ENCODE results near the gene CBY2. TPM values are rescaled to one million over a fixed set of nuclear protein-coding genes. Genes with fewer than 3 reads are reported as not detected.
"Not testable (repeated sequence)": the region's sequence is repeated elsewhere in the genome, so short reads cannot be mapped to it uniquely, and the experiment has no call there.

CBY2 gene, protein sequence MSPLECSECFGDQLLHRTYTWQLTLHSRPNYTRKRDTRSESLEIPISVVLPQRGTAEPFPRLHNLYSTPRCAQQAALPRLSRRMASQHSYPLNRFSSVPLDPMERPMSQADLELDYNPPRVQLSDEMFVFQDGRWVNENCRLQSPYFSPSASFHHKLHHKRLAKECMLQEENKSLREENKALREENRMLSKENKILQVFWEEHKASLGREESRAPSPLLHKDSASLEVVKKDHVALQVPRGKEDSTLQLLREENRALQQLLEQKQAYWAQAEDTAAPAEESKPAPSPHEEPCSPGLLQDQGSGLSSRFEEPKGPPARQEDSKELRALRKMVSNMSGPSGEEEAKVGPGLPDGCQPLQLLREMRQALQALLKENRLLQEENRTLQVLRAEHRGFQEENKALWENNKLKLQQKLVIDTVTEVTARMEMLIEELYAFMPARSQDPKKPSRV
- 0.05 TPM for total RNA-seq
- 0.07 TPM for polyA plus RNA-seq
- long read RNA-seq, donor 1, result 0 reads
- long read RNA-seq, donor 2, result 0 reads
- long read RNA-seq, donor 3, result 0 reads
- long read RNA-seq, donor 4, result 0 reads
- long read RNA-seq, donor 5, result 0 reads
- long read RNA-seq, donor 6, result 0 reads
- long read RNA-seq, donor 7, result 0 reads
- long read RNA-seq, donor 8, result 0 reads
- long read RNA-seq, donor 9, result 0 reads
- long read RNA-seq, donor 10, result 0 reads

DNA sequence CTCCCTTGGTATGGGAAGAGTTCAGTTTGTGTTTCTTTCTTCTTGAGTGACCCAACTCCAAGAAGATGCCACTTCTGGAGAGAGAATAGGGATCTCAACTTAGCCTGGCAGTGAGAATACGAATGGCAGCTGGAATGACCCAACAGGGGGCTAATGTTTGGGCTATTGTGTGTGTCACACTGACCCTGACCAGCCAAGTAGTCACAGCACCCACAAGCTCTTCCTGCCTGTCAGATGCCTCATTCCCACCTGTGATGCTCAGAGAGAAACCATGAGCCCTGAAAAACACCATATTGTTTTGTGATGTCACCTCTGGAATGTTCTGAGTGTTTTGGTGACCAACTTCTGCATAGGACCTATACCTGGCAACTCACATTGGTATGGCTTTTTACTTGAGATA, at the start of gene CBY2:
CBY2 (plus strand) TSS at position 233 of the 400 bp plus-strand sequence; CDS start at position 304, 71 bp downstream.
- H3K9me3 ChIP-seq (ENCODE audit: control insufficient read depth in 2 of 2, insufficient read depth in 1 of 2, low read length in 1 of 2), result no peaks in the 10 kb centered on the region
- DNase-seq (ENCODE audit: low read depth in 6 of 9, low spot score in 9 of 9), result no peak
- no peak within 1 kb of the TSS for H3K4me3 ChIP-seq (ENCODE audit: low read length in 2 of 2)
- 90% methylated on average over 1 of the region's 1 CpG for WGBS
- no peaks in the 10 kb centered on the region for H3K27me3 ChIP-seq (ENCODE audit: control insufficient read depth in 2 of 2, insufficient read depth in 1 of 2, low read length in 1 of 2)
- no peaks in the 10 kb centered on the region for H3K4me1 ChIP-seq (ENCODE audit: control insufficient read depth in 2 of 2, insufficient read depth in 2 of 2, low read length in 2 of 2)
- no peak within 1 kb of the TSS for H3K27ac ChIP-seq (ENCODE audit: low read depth in 1 of 2, low read length in 1 of 2)
- no peaks in the 10 kb centered on the region for H3K36me3 ChIP-seq (ENCODE audit: control insufficient read depth in 2 of 2, insufficient read depth in 2 of 2, low read length in 1 of 2)

DNA sequence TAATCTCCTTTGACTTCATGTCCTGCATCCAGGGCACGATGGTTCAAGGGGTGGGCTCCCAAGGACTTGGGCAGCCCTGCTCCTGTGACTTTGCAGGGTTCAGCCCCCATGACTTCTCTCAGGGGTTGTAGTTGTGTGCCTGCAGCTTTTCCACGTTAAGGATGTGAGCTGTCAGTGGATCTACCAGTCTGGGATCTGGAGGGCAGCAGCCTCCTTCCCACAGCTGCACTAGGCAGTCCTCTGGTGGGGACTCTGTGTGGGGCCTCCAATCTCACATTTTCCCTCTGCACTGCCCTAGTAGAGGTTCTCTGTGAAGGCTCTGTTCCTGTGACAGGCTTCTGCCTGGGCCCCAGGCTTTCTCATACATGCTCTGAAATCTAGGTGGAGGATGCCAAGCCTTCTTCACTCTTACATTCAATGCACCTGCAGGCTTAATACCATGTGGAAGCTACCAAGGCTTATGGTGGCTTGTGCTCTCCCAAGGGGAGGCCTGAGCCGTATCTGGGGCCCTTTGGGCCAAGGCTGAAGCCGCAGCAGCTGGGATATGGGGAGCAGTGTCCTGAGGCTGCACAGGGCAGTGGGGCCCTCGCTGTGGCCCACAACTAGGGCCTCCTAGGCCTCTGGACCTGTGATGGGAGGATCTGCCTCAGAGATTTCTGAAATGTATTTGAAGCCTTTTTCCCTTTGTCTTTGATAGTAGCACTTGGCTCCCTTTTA, 47.3 kb upstream of the CBY2 start:
- Histone ChIP-seq H3K9me3 (ENCODE audit: control insufficient read depth in 2 of 2, insufficient read depth in 1 of 2, low read length in 1 of 2) (no peaks in the 10 kb centered on the region), H3K27me3 (ENCODE audit: control insufficient read depth in 2 of 2, insufficient read depth in 1 of 2, low read length in 1 of 2) (no peaks in the 10 kb centered on the region), H3K4me3 (ENCODE audit: low read length in 2 of 2) (no peak overlapping the region), H3K27ac (ENCODE audit: low read depth in 1 of 2, low read length in 1 of 2) (no peak overlapping the region), H3K4me1 (ENCODE audit: control insufficient read depth in 2 of 2, insufficient read depth in 2 of 2, low read length in 2 of 2) (no peaks in the 10 kb centered on the region), H3K36me3 (ENCODE audit: control insufficient read depth in 2 of 2, insufficient read depth in 2 of 2, low read length in 1 of 2) (no peaks in the 10 kb centered on the region)
- DNase-seq (ENCODE audit: low read depth in 6 of 9, low spot score in 9 of 9), result no peak
- 85% methylated on average over 5 of the region's 5 CpGs for WGBS

DNA sequence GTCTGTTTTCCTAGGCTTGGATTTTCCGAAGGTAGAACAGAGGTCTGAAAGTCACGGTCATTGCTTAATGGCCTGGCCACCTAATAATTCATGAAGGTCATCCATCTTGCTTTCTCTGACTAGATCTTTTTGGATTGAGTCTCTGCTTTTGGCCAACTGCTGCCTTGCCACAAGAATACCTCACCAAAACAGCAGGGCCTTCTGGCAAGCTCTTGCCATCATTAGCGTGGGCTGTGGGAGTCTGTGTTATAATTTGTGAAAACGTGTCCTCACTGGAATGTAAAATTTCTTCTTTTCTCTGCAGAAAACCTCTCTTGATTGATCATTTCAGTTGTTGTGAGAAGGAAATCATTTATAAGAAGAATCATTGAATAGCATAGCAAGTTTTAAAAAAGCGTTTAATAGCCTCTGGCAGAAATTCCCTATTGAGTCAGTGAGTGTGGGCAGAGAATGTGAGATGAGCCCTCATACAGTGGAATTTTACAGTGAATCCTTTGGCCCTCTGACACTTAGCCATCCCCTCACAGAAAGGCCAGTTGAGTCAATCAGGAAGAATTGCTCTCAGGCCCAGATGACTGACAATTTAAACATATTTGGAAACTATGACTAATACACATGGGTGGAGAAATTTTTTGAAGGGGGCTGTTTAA, 43.4 kb upstream of the CBY2 start:
- Histone ChIP-seq H3K9me3 (ENCODE audit: control insufficient read depth in 2 of 2, insufficient read depth in 1 of 2, low read length in 1 of 2) (no peaks in the 10 kb centered on the region), H3K36me3 (ENCODE audit: control insufficient read depth in 2 of 2, insufficient read depth in 2 of 2, low read length in 1 of 2) (no peaks in the 10 kb centered on the region), H3K4me3 (ENCODE audit: low read length in 2 of 2) (no peak overlapping the region), H3K4me1 (ENCODE audit: control insufficient read depth in 2 of 2, insufficient read depth in 2 of 2, low read length in 2 of 2) (no peaks in the 10 kb centered on the region), H3K27ac (ENCODE audit: low read depth in 1 of 2, low read length in 1 of 2) (no peak overlapping the region), H3K27me3 (ENCODE audit: control insufficient read depth in 2 of 2, insufficient read depth in 1 of 2, low read length in 1 of 2) (no peaks in the 10 kb centered on the region)
- 96% methylated on average over 5 of the region's 5 CpGs for WGBS
- no peak for DNase-seq (ENCODE audit: low read depth in 6 of 9, low spot score in 9 of 9)

DNA sequence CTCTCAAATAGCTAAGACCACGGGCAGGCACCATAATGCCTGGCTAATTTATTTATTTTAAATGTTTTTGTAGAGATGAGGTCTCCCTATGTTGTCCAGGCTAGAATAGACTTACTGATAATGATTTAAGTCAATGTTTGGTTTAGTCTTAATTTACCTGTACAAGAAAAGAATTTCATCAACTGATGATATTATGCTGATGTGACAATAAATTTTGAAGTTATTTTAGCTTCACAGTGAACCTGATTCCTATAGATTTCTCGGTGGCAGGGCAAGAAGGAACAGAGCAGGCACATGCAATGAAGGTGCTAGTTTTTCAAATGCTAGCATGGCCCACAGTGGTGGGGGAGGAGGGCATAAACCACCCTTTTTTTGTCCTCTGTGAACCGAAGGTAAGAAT, 42.6 kb upstream of the CBY2 start:
- no peaks in the 10 kb centered on the region for H3K4me1 ChIP-seq (ENCODE audit: control insufficient read depth in 2 of 2, insufficient read depth in 2 of 2, low read length in 2 of 2)
- H3K4me3 ChIP-seq (ENCODE audit: low read length in 2 of 2), result no peak overlapping the region
- no peak for DNase-seq (ENCODE audit: low read depth in 6 of 9, low spot score in 9 of 9)
- 95% methylated on average over 3 of the region's 3 CpGs for WGBS
- H3K9me3 ChIP-seq (ENCODE audit: control insufficient read depth in 2 of 2, insufficient read depth in 1 of 2, low read length in 1 of 2), result no peaks in the 10 kb centered on the region
- H3K27ac ChIP-seq (ENCODE audit: low read depth in 1 of 2, low read length in 1 of 2), result no peak overlapping the region
- H3K27me3 ChIP-seq (ENCODE audit: control insufficient read depth in 2 of 2, insufficient read depth in 1 of 2, low read length in 1 of 2), result no peaks in the 10 kb centered on the region
- no peaks in the 10 kb centered on the region for H3K36me3 ChIP-seq (ENCODE audit: control insufficient read depth in 2 of 2, insufficient read depth in 2 of 2, low read length in 1 of 2)

DNA sequence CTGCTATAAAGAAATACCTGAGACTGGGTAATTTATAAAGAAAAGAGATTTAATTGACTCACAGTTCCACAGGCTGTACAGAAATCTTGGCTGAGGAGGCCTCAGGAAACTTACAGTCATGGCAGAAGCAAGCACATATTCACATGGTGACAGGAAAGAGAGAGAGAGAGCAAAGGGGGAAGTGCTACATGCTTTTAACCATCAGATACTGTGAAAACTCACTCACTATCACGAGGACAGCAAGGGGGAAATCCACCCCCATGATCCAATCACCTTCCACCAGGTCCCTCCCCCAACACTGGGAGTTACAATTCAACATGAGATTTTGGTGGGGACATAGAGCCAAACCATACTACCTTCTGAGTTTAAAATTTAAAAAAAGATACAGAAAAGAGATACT, 41.7 kb upstream of the CBY2 start:
- not testable (repeated sequence) for H3K27me3 ChIP-seq (ENCODE audit: control insufficient read depth in 2 of 2, insufficient read depth in 1 of 2, low read length in 1 of 2); H3K27ac ChIP-seq (ENCODE audit: low read depth in 1 of 2, low read length in 1 of 2); H3K36me3 ChIP-seq (ENCODE audit: control insufficient read depth in 2 of 2, insufficient read depth in 2 of 2, low read length in 1 of 2); H3K9me3 ChIP-seq (ENCODE audit: control insufficient read depth in 2 of 2, insufficient read depth in 1 of 2, low read length in 1 of 2); H3K4me3 ChIP-seq (ENCODE audit: low read length in 2 of 2); DNase-seq (ENCODE audit: low read depth in 6 of 9, low spot score in 9 of 9); H3K4me1 ChIP-seq (ENCODE audit: control insufficient read depth in 2 of 2, insufficient read depth in 2 of 2, low read length in 2 of 2)
- 12% methylated on average over 1 of the region's 1 CpG for WGBS

DNA sequence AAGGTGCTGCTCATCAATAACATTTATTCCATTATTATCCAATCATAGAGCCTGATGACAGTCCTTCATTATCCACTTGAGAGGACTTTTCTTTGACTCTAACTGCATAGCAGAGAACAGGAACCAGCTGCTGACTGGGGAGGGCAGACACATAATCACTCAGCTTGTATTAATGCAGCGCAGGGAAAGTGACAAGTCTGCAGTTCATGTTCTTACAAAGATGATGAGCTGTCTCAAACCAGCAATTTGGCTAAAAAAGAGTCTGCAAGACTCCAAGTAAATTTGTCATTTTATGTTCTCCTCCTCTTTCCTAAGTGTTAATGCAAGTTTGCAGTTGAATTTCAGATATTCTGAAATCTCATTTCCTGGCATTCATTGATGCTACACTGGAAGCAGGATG, 40.0 kb upstream of the CBY2 start:
- H3K4me1 ChIP-seq (ENCODE audit: control insufficient read depth in 2 of 2, insufficient read depth in 2 of 2, low read length in 2 of 2), result no peaks in the 10 kb centered on the region
- H3K27me3 ChIP-seq (ENCODE audit: control insufficient read depth in 2 of 2, insufficient read depth in 1 of 2, low read length in 1 of 2), result no peaks in the 10 kb centered on the region
- no peak overlapping the region for H3K4me3 ChIP-seq (ENCODE audit: low read length in 2 of 2)
- no peaks in the 10 kb centered on the region for H3K36me3 ChIP-seq (ENCODE audit: control insufficient read depth in 2 of 2, insufficient read depth in 2 of 2, low read length in 1 of 2)
- no peak for DNase-seq (ENCODE audit: low read depth in 6 of 9, low spot score in 9 of 9)
- no peak overlapping the region for H3K27ac ChIP-seq (ENCODE audit: low read depth in 1 of 2, low read length in 1 of 2)
- whole genome bisulfite sequencing, result 86% methylated on average over 1 of the region's 1 CpG
- H3K9me3 ChIP-seq (ENCODE audit: control insufficient read depth in 2 of 2, insufficient read depth in 1 of 2, low read length in 1 of 2), result no peaks in the 10 kb centered on the region

DNA sequence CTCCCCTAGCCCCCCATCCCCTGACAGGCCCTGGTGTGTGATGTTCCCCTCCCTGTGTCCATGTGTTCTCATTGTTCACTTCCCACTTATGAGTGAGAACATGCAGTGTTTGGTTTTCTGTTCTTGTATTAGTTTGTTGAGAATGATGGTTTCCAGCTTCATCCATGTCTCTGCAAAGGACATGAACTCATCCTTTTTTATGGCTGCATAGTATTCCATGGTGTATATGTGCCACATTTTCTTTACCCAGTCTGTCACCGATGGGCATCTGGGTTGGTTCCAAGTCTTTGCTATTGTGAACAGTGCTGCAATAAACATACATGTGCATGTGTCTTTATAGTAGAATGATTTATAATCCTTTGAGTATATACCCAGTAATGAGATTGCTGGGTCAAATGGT, 39.2 kb upstream of the CBY2 start:
- 97% methylated on average over 1 of the region's 1 CpG for WGBS
- H3K9me3 ChIP-seq (ENCODE audit: control insufficient read depth in 2 of 2, insufficient read depth in 1 of 2, low read length in 1 of 2), result not testable (repeated sequence)

DNA sequence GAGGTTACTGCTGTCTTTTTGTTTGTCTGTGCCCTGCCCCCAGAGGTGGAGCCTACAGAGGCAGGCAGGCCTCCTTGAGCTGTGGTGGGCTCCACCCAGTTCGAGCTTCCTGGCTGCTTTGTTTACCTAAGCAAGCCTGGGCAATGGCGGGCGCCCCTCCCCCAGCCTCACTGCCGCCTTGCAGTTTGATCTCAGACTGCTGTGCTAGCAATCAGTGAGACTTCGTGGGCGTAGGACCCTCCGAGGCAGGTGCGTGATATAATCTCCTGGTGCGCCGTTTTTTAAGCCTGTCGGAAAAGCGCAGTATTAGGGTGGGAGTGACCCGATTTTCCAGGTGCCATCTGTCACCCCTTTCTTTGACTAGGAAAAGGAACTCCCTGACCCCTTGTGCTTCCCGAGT, 32.5 kb upstream of the CBY2 start:
- H3K27me3 ChIP-seq (ENCODE audit: control insufficient read depth in 2 of 2, insufficient read depth in 1 of 2, low read length in 1 of 2); H3K4me3 ChIP-seq (ENCODE audit: low read length in 2 of 2); DNase-seq (ENCODE audit: low read depth in 6 of 9, low spot score in 9 of 9); H3K27ac ChIP-seq (ENCODE audit: low read depth in 1 of 2, low read length in 1 of 2); H3K36me3 ChIP-seq (ENCODE audit: control insufficient read depth in 2 of 2, insufficient read depth in 2 of 2, low read length in 1 of 2); H3K4me1 ChIP-seq (ENCODE audit: control insufficient read depth in 2 of 2, insufficient read depth in 2 of 2, low read length in 2 of 2); H3K9me3 ChIP-seq (ENCODE audit: control insufficient read depth in 2 of 2, insufficient read depth in 1 of 2, low read length in 1 of 2): not testable (repeated sequence)
- WGBS, result 84% methylated on average over 12 of the region's 14 CpGs

More for the DNA sequence above, 39.2 kb upstream of the CBY2 start:
- not testable (repeated sequence) for H3K36me3 ChIP-seq (ENCODE audit: control insufficient read depth in 2 of 2, insufficient read depth in 2 of 2, low read length in 1 of 2); H3K4me1 ChIP-seq (ENCODE audit: control insufficient read depth in 2 of 2, insufficient read depth in 2 of 2, low read length in 2 of 2); H3K4me3 ChIP-seq (ENCODE audit: low read length in 2 of 2); DNase-seq (ENCODE audit: low read depth in 6 of 9, low spot score in 9 of 9); H3K27me3 ChIP-seq (ENCODE audit: control insufficient read depth in 2 of 2, insufficient read depth in 1 of 2, low read length in 1 of 2); H3K27ac ChIP-seq (ENCODE audit: low read depth in 1 of 2, low read length in 1 of 2)

All from thymus (tissue), 14 donors.